Peyer's patch (tissue), 4 donors: Measurements from ENCODE around the gene SF3B6. TPM values are rescaled to one million over a fixed set of nuclear protein-coding genes. Genes with fewer than 3 reads are reported as not detected.
A peak's percentile ranks its signal among the peaks of the same experiment; 100 is the strongest.

ENCODE experiments used
- DNase-seq, 3 donors: peaks; one replicate each; pipeline ENCODE4 v3.0.0-alpha.2; 2017 to 2019
- H3K27ac ChIP-seq, 4 donors: fragments of 200-600 bp; sonication (generic); one replicate each; pipeline ENCODE4 v1.5.1; 2016 to 2019
- H3K27me3 ChIP-seq, 2 donors: fragments of 200-600 bp; sonication (generic); one replicate each; pipeline ENCODE4 v1.5.1; 2019
- H3K36me3 ChIP-seq, 3 donors: fragments of 200-600 bp; sonication (generic); one replicate each; pipeline ENCODE4 v1.5.1; 2016 to 2019
- H3K4me1 ChIP-seq, 4 donors: fragments of 200-600 bp; sonication (generic); one replicate each; pipeline ENCODE4 v1.5.1; 2016 to 2019
- H3K4me3 ChIP-seq, 4 donors: fragments of 200-600 bp; sonication (generic); 1 replicate in 3 of 4; 2 replicates in 1 of 4; pipeline ENCODE4 v1.5.1; 2016 to 2019; ENCODE audit warnings: mild to moderate bottlenecking in 1 of 4
- H3K9me3 ChIP-seq, 4 donors: fragments of 200-600 bp; sonication (generic); one replicate each; pipeline ENCODE4 v1.5.1; 2016 to 2019; ENCODE audit warnings: mild to moderate bottlenecking in 1 of 4
- POLR2A ChIP-seq, 2 donors: fragments of 450-650 bp; IDR thresholded peaks; one replicate each; pipeline ENCODE4 v1.5.1; 2017; ENCODE audit warnings: antibody characterized with exemption in 2 of 2, mild to moderate bottlenecking in 2 of 2, moderate library complexity in 2 of 2
- total RNA-seq, 4 donors: library from RNA; depleted of rRNA; stranded (reverse); fragments of >200 nt; gene quantifications; one replicate each; pipeline ENCODE4 v1.1.0, GENCODE V29; 2016
- TF ChIP-seq, protein P1 (sequence below), 6 experiments: fragments of 450-650 bp in 4 of 6; fragments of 200-600 bp in 2 of 6; sonication (generic) in 1 of 6; IDR thresholded peaks; one replicate each; pipeline ENCODE4 v1.5.1; 2017 to 2019; ENCODE audit warnings: antibody characterized with exemption in 6 of 6, mild to moderate bottlenecking in 3 of 6, moderate library complexity in 1 of 6

Gene SF3B6
- total RNA-seq, 4 donors from 2014 or later: 75.9 to 138 (median 91.9) TPM

DNA sequence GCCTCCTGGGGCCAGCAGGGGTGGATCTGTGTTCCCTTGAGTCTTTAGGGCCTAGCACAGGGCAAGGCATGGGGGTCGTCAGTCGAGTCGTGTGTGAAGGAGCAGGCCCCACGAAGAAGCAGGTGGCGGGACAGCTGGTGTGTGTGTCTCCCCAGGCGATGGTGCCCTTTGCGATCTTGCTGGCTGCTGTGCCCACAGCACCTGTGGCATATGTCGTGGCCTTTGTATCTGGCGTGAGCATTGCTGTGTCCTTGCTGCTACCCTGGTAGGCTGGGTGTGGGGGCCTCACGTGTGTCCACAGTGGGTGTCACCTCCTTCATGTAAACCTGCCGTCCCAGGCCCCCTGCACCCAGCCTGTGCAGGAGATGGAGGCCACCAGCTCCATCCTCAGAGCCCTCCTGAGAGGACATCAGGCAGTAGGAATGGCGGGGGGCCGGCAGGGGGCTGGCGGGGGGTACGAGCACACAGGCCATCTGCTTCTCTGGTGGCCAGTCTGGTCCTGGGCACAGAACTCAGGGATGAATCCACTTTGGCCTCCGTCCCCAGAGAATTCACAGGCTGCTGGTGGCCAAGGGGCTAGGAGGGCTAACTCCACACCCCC is 53.1 kb downstream of the SF3B6 start:
- no peaks in the 10 kb centered on the region for H3K27me3 ChIP-seq

DNA sequence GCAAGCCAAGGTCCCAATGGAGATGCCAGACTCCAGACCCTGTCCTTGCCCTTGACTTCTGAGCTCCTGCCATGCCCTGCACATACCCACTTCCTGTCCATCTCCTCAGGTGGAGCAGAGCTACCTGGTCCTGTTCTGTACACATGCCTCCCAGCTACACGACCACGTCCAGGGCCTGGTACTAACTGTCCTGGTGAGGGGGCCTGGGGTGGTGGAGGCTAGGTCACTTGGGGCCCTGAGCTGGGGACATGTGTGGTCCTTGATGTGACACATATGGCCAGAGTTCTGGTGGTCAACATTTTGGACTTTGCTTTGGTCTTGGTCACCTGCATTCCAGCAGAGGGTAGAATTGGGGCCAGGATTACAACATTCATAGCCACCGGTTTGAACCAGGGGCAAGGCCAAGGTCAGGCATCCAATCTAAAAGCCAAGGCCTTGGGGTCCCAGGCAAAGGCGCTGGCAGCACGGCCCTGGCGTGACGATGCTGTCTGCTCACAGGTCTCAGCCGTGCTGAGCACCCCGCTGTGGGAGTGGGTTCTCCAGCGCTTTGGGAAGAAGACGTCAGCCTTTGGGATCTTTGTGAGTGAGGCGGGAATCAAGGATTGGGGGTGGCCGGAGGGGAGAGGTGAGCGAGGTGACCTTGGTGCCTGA is 53.7 kb downstream of the SF3B6 start:
- H3K9me3 ChIP-seq: no peaks in the 10 kb centered on the region
- peaks cover 0 to 11% (median 0%) of the 10 kb centered on the region in 3 donors for H3K36me3 ChIP-seq
- no peak overlapping the region for H3K27ac ChIP-seq
- no peaks in the 10 kb centered on the region for H3K4me1 ChIP-seq
- no peak for DNase-seq
- H3K27me3 ChIP-seq: no peaks in the 10 kb centered on the region
- TF ChIP-seq, protein P1, sequence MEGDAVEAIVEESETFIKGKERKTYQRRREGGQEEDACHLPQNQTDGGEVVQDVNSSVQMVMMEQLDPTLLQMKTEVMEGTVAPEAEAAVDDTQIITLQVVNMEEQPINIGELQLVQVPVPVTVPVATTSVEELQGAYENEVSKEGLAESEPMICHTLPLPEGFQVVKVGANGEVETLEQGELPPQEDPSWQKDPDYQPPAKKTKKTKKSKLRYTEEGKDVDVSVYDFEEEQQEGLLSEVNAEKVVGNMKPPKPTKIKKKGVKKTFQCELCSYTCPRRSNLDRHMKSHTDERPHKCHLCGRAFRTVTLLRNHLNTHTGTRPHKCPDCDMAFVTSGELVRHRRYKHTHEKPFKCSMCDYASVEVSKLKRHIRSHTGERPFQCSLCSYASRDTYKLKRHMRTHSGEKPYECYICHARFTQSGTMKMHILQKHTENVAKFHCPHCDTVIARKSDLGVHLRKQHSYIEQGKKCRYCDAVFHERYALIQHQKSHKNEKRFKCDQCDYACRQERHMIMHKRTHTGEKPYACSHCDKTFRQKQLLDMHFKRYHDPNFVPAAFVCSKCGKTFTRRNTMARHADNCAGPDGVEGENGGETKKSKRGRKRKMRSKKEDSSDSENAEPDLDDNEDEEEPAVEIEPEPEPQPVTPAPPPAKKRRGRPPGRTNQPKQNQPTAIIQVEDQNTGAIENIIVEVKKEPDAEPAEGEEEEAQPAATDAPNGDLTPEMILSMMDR (IDR thresholded peaks at IDR 0.05): no peak
- no peak for TF ChIP-seq POLR2A (IDR thresholded peaks at IDR 0.05)
- no peak overlapping the region for H3K4me3 ChIP-seq

More for the DNA sequence above, 53.1 kb downstream of the SF3B6 start:
- H3K4me1 ChIP-seq: no peaks in the 10 kb centered on the region
- peaks cover 0 to 11% (median 0%) of the 10 kb centered on the region in 3 donors for H3K36me3 ChIP-seq
- H3K27ac ChIP-seq: no peak overlapping the region
- no peak overlapping the region for H3K4me3 ChIP-seq
- TF ChIP-seq, protein P1 (IDR thresholded peaks at IDR 0.05): no peak
- TF ChIP-seq POLR2A (IDR thresholded peaks at IDR 0.05): no peak
- H3K9me3 ChIP-seq: no peaks in the 10 kb centered on the region
- no peak for DNase-seq

DNA sequence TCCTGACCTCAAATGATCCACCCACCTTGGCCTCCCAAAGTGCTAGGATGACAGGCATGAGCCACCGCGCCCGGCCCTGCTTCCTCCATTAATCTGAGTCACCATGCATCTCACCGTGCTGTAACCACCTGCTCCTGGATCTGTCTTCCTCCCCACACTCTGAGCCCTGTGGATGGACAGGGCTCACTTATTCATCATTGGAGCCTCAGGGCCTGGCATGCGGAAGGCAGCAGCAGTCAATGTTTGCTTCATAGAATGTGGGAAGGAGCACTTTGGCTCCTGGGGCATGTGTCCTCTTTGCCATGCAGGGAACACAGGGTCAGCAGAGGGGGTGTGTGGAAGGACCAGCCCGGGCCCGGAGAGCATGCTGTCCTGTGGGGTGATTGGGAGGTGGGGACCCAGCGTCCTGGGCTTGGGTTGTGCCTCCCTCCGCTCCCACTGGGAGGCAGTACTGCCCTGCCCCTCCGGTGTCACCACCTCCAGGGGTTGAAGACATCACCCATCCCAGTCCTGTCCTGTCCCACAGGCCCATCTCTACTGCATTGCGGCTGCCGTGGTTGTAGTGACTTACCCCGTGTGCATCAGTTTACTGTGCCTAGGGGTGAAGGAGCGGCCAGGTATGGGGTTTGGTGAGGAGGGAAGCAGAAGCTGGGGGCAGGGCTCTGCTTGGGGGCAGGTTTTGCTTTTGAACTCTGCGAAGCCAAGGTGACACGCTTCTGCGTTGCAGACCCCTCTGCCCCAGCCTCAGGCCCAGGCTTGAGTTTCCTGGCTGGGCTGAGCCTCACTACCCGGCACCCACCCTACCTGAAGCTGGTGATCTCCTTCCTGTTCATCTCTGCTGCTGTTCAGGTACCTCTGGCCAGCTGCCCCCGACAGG is 54.8 kb downstream of the SF3B6 start:
- DNase-seq: peak in 2 of 3 donors; percentile 66 to 75
- H3K36me3 ChIP-seq: peaks cover 0 to 7% (median 0%) of the 10 kb centered on the region in 3 donors
- TF ChIP-seq, protein P1 (IDR thresholded peaks at IDR 0.05): peak in 4 of 6 experiments; percentile 24 to 70 (median 66)
- TF ChIP-seq POLR2A (IDR thresholded peaks at IDR 0.05): no peak
- no peaks in the 10 kb centered on the region for H3K4me1 ChIP-seq
- no peaks in the 10 kb centered on the region for H3K27me3 ChIP-seq
- no peaks in the 10 kb centered on the region for H3K9me3 ChIP-seq
- H3K4me3 ChIP-seq: no peak overlapping the region
- no peak overlapping the region for H3K27ac ChIP-seq

DNA sequence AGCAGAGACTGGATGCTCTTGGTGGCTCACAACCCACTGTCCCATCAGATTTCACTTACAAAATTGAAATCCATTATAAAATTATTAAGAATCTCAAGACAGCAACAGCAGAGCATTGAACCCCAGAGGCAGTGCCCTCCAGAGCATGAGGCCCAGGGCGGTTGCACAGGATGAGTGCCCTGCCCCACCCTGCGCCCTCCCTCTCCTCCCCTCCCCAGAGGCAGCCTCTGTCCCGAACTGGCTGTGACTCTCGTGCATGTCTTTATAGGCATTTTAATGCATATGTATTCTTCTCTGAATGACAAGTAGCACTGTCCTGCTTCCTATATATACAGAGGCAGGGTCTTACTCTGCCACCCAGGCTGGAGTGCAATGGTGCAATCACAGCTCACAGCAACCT is 55.9 kb downstream of the SF3B6 start:
- TF ChIP-seq POLR2A (IDR thresholded peaks at IDR 0.05): no peak
- TF ChIP-seq, protein P1 (IDR thresholded peaks at IDR 0.05): no peak
- no peak overlapping the region for H3K27ac ChIP-seq
- no peaks in the 10 kb centered on the region for H3K4me1 ChIP-seq
- peaks cover 0 to 7% (median 0%) of the 10 kb centered on the region in 3 donors for H3K36me3 ChIP-seq
- H3K4me3 ChIP-seq: no peak overlapping the region
- no peak for DNase-seq
- no peaks in the 10 kb centered on the region for H3K9me3 ChIP-seq
- H3K27me3 ChIP-seq: no peaks in the 10 kb centered on the region

DNA sequence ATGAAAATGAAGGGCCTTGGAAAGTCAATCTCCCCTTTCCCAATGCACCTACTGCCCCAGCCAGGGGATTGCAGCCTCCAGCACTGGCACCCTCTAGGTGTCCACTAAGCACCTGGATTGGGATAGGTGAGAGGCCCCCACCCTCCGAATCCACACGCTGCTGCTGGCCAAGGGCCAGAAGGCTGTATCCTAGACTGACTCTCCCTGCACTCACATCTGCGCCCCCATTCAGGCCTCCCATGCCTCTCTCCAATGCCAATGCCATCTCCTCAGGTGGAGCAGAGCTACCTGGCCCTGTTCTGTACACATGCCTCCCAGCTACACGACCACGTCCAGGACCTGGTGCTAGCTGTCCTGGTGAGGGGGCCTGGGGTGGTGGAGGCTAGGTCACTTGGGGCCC is 56.4 kb downstream of the SF3B6 start:
- Histone ChIP-seq H3K27ac (no peak overlapping the region), H3K36me3 (peaks cover 0 to 7% (median 0%) of the 10 kb centered on the region in 3 donors), H3K27me3 (no peaks in the 10 kb centered on the region), H3K9me3 (no peaks in the 10 kb centered on the region), H3K4me3 (no peak overlapping the region), H3K4me1 (no peaks in the 10 kb centered on the region)
- DNase-seq: no peak
- TF ChIP-seq, protein P1 (IDR thresholded peaks at IDR 0.05): no peak
- no peak for TF ChIP-seq POLR2A (IDR thresholded peaks at IDR 0.05)
